Thymus (tissue), 11 donors: Measurements from ENCODE around the gene EDIL3. TPM values are rescaled to one million over a fixed set of nuclear protein-coding genes. Genes with fewer than 3 reads are reported as not detected.

Experiments
- DNase-seq, 9 donors: peaks; one replicate each; pipeline ENCODE4 v3.0.0-alpha.2; 2013; ENCODE audit warnings: low spot score in 9 of 9, low read depth in 6 of 9, missing footprints in 1 of 9
- H3K27ac ChIP-seq, 2 donors: one replicate each; pipeline ENCODE4 v1.5.1; 2013; ENCODE audit warnings: control low read depth in 1 of 2, low read depth in 1 of 2, low read length in 1 of 2, mild to moderate bottlenecking in 1 of 2, moderate library complexity in 1 of 2
- H3K27me3 ChIP-seq, 2 donors: one replicate each; pipeline ENCODE4 v1.5.1; 2013; ENCODE audit warnings: low read length in 1 of 2; ENCODE audit not compliant: control insufficient read depth in 2 of 2, insufficient read depth in 1 of 2
- H3K36me3 ChIP-seq, 2 donors: one replicate each; pipeline ENCODE4 v1.5.1; 2013; ENCODE audit warnings: low read length in 1 of 2, mild to moderate bottlenecking in 1 of 2, moderate library complexity in 1 of 2; ENCODE audit not compliant: control insufficient read depth in 2 of 2, insufficient read depth in 2 of 2
- H3K4me1 ChIP-seq, 2 donors: one replicate each; pipeline ENCODE4 v1.5.1; 2013; ENCODE audit warnings: low read length in 2 of 2; ENCODE audit not compliant: control insufficient read depth in 2 of 2, insufficient read depth in 2 of 2
- H3K4me3 ChIP-seq, 2 donors: one replicate each; pipeline ENCODE4 v1.5.1; 2013; ENCODE audit warnings: low read length in 2 of 2, control low read depth in 1 of 2, mild to moderate bottlenecking in 1 of 2
- H3K9me3 ChIP-seq, 2 donors: one replicate each; pipeline ENCODE4 v1.5.1; 2013; ENCODE audit warnings: low read length in 1 of 2, mild to moderate bottlenecking in 1 of 2; ENCODE audit not compliant: control insufficient read depth in 2 of 2, insufficient read depth in 1 of 2
- WGBS: extraction: QIAGEN DNeasy Blood & Tissue Kit; methylation state at CpG from one replicate; pipeline ENCODE4 v1.1.7; 2013; 5-methylcytosine and 5-hydroxymethylcytosine counted together
- polyA plus RNA-seq: library from polyadenylated mRNA; stranded (reverse); fragments of 200-250 nt; gene quantifications from one replicate; pipeline ENCODE4 v1.2.3, GENCODE V29; 2013
- total RNA-seq: library from RNA; stranded (reverse); fragments of 120-200 nt; gene quantifications from one replicate; pipeline ENCODE4 v1.2.4, GENCODE V29; 2013
- donor health status: healthy.

The EDIL3 gene
- total and polyA plus RNA-seq, 2 donors, result 0.52 to 2.9 TPM

DNA sequence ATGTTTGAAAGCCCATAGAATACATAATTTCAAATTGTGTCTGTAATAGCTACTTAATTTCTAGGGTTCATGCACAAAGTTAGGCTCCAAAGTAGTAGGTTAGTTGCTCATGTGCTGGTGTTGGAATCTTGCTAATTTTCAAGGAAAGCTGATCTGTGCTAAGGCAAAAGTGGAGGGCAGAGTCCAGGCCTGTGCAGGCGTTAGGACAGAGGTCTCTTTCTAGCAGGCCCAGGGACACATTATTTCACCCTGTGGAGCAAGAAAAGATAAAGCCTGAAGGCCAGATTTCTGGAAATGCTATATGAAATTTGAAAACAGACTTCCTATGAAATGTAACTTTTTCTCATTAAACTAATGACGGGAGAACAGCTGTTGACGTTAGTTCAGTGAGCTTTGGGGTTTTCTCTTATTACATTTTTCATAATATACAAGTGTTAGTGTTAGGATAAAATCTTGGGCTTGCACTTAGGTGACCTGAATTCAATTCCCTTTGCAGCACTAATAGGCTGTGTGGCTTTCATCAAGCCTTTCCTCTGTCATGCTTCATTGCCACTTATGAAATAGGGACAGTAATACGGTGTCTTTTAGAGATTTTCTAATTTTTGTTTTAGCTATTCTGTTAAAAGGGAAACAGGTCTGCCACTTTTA, 467.3 kb downstream of the EDIL3 start:
- no peaks in the 10 kb centered on the region for H3K9me3 ChIP-seq
- no peaks in the 10 kb centered on the region for H3K27me3 ChIP-seq
- H3K4me1 ChIP-seq, result no peaks in the 10 kb centered on the region
- DNase-seq, result no peak
- no peak overlapping the region for H3K4me3 ChIP-seq
- H3K36me3 ChIP-seq, result no peaks in the 10 kb centered on the region
- 94% methylated on average over 4 of the region's 4 CpGs for whole genome bisulfite sequencing
- no peak overlapping the region for H3K27ac ChIP-seq

DNA sequence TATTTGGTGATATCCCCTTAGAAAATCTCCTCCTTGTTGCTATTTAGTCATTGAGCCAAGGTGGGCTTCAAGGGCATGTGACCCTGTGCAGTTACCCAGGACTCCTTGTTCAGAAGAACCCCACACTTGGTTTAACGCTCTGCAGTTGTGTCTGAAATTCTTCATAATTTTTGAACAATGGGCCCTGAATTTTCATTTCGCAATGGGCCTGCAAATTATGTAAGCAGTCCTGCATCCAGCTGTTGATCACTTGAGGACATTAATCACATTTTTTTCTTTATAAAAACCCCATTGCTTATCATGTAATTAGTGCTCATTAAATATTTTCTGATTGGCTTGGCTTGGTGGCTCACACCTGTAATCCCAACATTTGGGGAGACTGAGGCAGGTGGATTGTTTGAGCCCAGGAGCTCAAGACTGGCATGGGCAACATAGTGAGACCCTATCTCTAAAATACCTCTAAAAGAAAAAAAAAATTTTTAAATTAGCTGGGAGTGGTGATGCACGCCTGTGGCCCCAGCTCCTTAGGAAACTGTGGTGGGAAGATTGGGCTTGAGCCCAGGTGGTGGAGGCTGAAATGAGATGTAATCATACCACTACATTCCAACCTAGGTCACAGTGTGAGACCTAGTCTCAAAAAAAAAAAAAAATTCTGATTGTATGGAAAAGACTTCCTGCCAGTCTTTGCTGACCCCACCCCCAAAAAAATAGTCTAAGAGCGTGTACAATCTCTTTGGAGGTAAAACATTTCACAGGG, 469.8 kb downstream of the EDIL3 start:
- H3K4me1 ChIP-seq, result no peaks in the 10 kb centered on the region
- 95% methylated on average over 4 of the region's 4 CpGs for WGBS
- H3K4me3 ChIP-seq, result no peak overlapping the region
- no peaks in the 10 kb centered on the region for H3K36me3 ChIP-seq
- no peaks in the 10 kb centered on the region for H3K27me3 ChIP-seq
- no peak overlapping the region for H3K27ac ChIP-seq
- H3K9me3 ChIP-seq, result no peaks in the 10 kb centered on the region
- no peak for DNase-seq

- Histone ChIP-seq H3K27me3 (no peaks in the 10 kb centered on the region), H3K4me1 (no peaks in the 10 kb centered on the region), H3K36me3 (no peaks in the 10 kb centered on the region), H3K4me3 (no peak overlapping the region), H3K27ac (no peak overlapping the region), H3K9me3 (no peaks in the 10 kb centered on the region)
- no peak for DNase-seq
- 20% methylated on average over 4 of the region's 4 CpGs for WGBS
These were observed 470.5 kb downstream of the EDIL3 start for GRCh38 chr5:83914199-83914598.

- H3K27ac ChIP-seq, result no peak overlapping the region
- H3K4me3 ChIP-seq, result no peak overlapping the region
- H3K4me1 ChIP-seq, result no peaks in the 10 kb centered on the region
- H3K27me3 ChIP-seq, result no peaks in the 10 kb centered on the region
- H3K36me3 ChIP-seq, result no peaks in the 10 kb centered on the region
- no peaks in the 10 kb centered on the region for H3K9me3 ChIP-seq
- WGBS, result 92% methylated on average over 1 of the region's 1 CpG
- no peak for DNase-seq
These were observed 471.1 kb downstream of the EDIL3 start for GRCh38 chr5:83913593-83913992.

DNA sequence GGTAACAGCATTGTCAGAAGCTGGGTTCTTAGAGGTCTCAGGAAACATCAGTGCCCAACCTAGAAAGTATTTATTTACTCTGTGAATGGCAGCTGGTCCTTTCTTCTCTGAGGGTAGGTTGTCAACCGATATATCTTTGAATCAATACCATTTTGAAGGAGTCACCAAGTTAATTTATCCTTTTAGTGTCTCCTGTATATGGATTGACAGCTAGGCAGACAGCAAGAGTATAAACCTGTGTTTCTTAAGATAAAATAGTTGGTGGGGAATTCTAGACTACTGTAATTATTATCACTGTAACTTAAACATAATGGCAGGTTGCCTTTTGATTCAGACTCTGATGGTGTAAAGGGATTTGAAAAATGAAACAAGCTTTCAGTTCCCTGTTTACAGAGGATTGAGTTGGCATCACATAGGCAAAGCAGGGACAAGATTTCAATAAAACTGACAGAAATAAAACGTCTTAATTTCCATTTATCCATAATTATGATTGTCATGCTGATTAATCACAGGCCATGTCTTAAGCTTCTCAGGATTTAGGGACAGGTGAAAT, 473.2 kb downstream of the EDIL3 start:
- DNase-seq, result no peak
- 91% methylated on average over 2 of the region's 2 CpGs for WGBS
- H3K4me1 ChIP-seq, result no peaks in the 10 kb centered on the region

GRCh38 chr5:83900306-83900705, 484.4 kb downstream of the EDIL3 start:
- no peak for DNase-seq
- no peak overlapping the region for H3K4me3 ChIP-seq
- H3K36me3 ChIP-seq, result no peaks in the 10 kb centered on the region
- 73% methylated on average over 3 of the region's 3 CpGs for WGBS
- H3K27ac ChIP-seq, result no peak overlapping the region
- H3K27me3 ChIP-seq, result no peaks in the 10 kb centered on the region
- H3K9me3 ChIP-seq, result no peaks in the 10 kb centered on the region
- no peaks in the 10 kb centered on the region for H3K4me1 ChIP-seq

More for the DNA sequence above, 473.2 kb downstream of the EDIL3 start:
- Histone ChIP-seq H3K27ac (no peak overlapping the region), H3K27me3 (no peaks in the 10 kb centered on the region), H3K9me3 (no peaks in the 10 kb centered on the region), H3K4me3 (no peak overlapping the region), H3K36me3 (no peaks in the 10 kb centered on the region)

GRCh38 chr5:83899326-83899970, 485.2 kb downstream of the EDIL3 start:
- H3K4me1 ChIP-seq, result no peaks in the 10 kb centered on the region
- no peak for DNase-seq
- H3K4me3 ChIP-seq, result no peak overlapping the region
- H3K36me3 ChIP-seq, result no peaks in the 10 kb centered on the region
- H3K27me3 ChIP-seq, result no peaks in the 10 kb centered on the region
- WGBS, result 92% methylated on average over 2 of the region's 2 CpGs
- no peaks in the 10 kb centered on the region for H3K9me3 ChIP-seq
- H3K27ac ChIP-seq, result no peak overlapping the region

DNA sequence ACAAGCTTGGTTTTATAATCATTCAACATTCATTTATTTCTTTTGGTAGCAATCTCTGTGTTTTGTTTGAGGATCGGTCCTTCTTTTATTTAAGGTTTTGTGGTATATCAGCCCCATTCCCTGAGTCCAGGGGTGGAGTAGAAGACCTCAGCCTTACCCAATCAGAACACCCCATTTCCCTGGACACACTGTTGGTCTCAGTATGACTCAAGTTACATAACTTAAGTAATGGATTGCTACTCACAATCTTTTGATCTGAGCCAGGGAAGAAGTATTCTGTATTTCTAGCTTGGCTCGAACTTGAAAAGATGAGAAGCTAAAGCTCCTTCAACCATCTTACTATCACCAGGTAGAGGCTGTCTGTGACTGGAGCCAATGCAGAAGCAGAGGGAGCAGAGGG, 488.8 kb downstream of the EDIL3 start:
- DNase-seq, result no peak
- Histone ChIP-seq H3K4me3 (no peak overlapping the region), H3K9me3 (no peaks in the 10 kb centered on the region), H3K4me1 (no peaks in the 10 kb centered on the region), H3K36me3 (no peaks in the 10 kb centered on the region), H3K27me3 (no peaks in the 10 kb centered on the region), H3K27ac (no peak overlapping the region)
- 97% methylated on average over 2 of the region's 2 CpGs for WGBS

- Histone ChIP-seq H3K27me3 (no peaks in the 10 kb centered on the region), H3K27ac (no peak overlapping the region), H3K4me3 (no peak overlapping the region), H3K36me3 (no peaks in the 10 kb centered on the region), H3K4me1 (no peaks in the 10 kb centered on the region), H3K9me3 (no peaks in the 10 kb centered on the region)
- WGBS, result 76% methylated on average over 2 of the region's 2 CpGs
- DNase-seq, result no peak
These were observed 493.4 kb downstream of the EDIL3 start for GRCh38 chr5:83891261-83891660.
